GM12878 (cell line): ENCODE results near the gene MTM1.

ENCODE experiments used
- ATF2 ChIP-seq: IDR thresholded peaks from 2 replicates; pipeline ENCODE4 v1.6.1; 2012; ENCODE audit warnings: low read length, inconsistent platforms
- ATF7 ChIP-seq: fragments of 450-650 bp; IDR thresholded peaks from 2 replicates; pipeline ENCODE4 v1.6.1; 2016; ENCODE audit warnings: low read depth, mild to moderate bottlenecking
- BCL11A ChIP-seq: IDR thresholded peaks from 2 replicates; pipeline ENCODE4 v1.6.1; 2011; ENCODE audit warnings: low read depth, low read length
- CHD2 ChIP-seq: IDR thresholded peaks from 2 replicates; pipeline ENCODE4 v1.6.1; 2011; ENCODE audit warnings: low read depth, low read length, improper control_type of control experiment, borderline replicate concordance
- CREM ChIP-seq: IDR thresholded peaks from 2 replicates; pipeline ENCODE4 v1.6.1; 2014; ENCODE audit warnings: antibody characterized with exemption, low read depth
- CTCF ChIP-seq, 3 experiments: IDR thresholded peaks in 2 of 3; conservative IDR thresholded peaks in 1 of 3; 2 replicates each; pipeline ENCODE4 v1.5.1; 2011; ENCODE audit warnings: low read depth in 3 of 3, low read length in 3 of 3, mild to moderate bottlenecking in 3 of 3, control low read depth in 2 of 3, moderate library complexity in 2 of 3, inconsistent platforms in 1 of 3, mixed read lengths in 1 of 3; ENCODE audit not compliant: control insufficient read depth in 2 of 3, insufficient read depth in 1 of 3; ENCODE audit errors: extremely low read depth in 1 of 3
- KAT2A ChIP-seq: conservative IDR thresholded peaks from 2 replicates; pipeline ENCODE4 v1.6.1; 2011; ENCODE audit warnings: low read depth, low read length; ENCODE audit not compliant: control insufficient read depth
- MYC ChIP-seq: IDR thresholded peaks from 2 replicates; pipeline ENCODE4 v1.6.1; 2011; ENCODE audit warnings: mild to moderate bottlenecking, low read length, moderate library complexity, inconsistent platforms; ENCODE audit not compliant: insufficient read depth, insufficient replicate concordance, insufficient read length, severe bottlenecking
- POLR2A ChIP-seq: IDR thresholded peaks from 2 replicates; pipeline ENCODE4 v1.6.1; 2011; ENCODE audit warnings: low read depth, mild to moderate bottlenecking, low read length
- POLR2AphosphoS5 ChIP-seq: IDR thresholded peaks from 2 replicates; pipeline ENCODE4 v1.6.1; 2011; ENCODE audit warnings: mild to moderate bottlenecking, low read length, inconsistent platforms
- SP1 ChIP-seq: IDR thresholded peaks from one replicate; pipeline ENCODE4 v1.6.1; 2011; ENCODE audit warnings: low read depth, low read length
- SPI1 ChIP-seq: IDR thresholded peaks from 2 replicates; pipeline ENCODE4 v1.6.1; 2011; ENCODE audit warnings: low read depth, mild to moderate bottlenecking, low read length, moderate library complexity, borderline replicate concordance; ENCODE audit not compliant: insufficient read depth
- ZNF274 ChIP-seq: IDR thresholded peaks from one replicate; pipeline ENCODE4 v1.8.0; 2011; ENCODE audit not compliant: insufficient read length, insufficient read depth

- TF ChIP-seq MYC (no peak), SP1 (no peak), KAT2A (no peak), CREM (no peak), CTCF (IDR thresholded peaks at IDR 0.05 in 2 of 3, conservative IDR thresholded peaks at IDR 0.05 in 1 of 3; ENCODE audit: control insufficient read depth in 2 of 3, extremely low read depth in 1 of 3, insufficient read depth in 1 of 3, low read depth in 3 of 3, low read length in 3 of 3) (no peak), POLR2A (no peak), ATF7 (no peak), ZNF274 (no peak), POLR2AphosphoS5 (no peak), BCL11A (no peak), ATF2 (no peak), SPI1 (no peak), CHD2 (no peak)
These were observed 34.6 kb upstream of the MTM1 start for GRCh38 chrX:150533863-150534262.
